T-helper 2 cell treated with Interferon-gamma antibody and Interleukin-4, amounts not matched to agents 5 μg/mL and 100 μg/mL, for 36 hours (primary cell): Measurements from ENCODE around the gene PWWP2B.

ENCODE experiments used
- DNase-seq: peaks from one replicate; pipeline ENCODE4 v3.0.0; 2021; ENCODE audit warnings: low spot score
- H3K27ac Mint-ChIP-seq: one replicate; pipeline ENCODE4 v1.8.0; 2021; ENCODE audit warnings: mild to moderate bottlenecking, mixed read lengths
- H3K27me3 Mint-ChIP-seq: one replicate; pipeline ENCODE4 v1.8.0; 2021; ENCODE audit warnings: low read depth, mixed read lengths
- H3K36me3 Mint-ChIP-seq: one replicate; pipeline ENCODE4 v1.8.0; 2021; ENCODE audit warnings: low read depth, mixed read lengths
- H3K4me1 Mint-ChIP-seq: one replicate; pipeline ENCODE4 v1.8.0; 2021; ENCODE audit warnings: low read depth, mixed read lengths
- H3K4me3 Mint-ChIP-seq: one replicate; pipeline ENCODE4 v1.8.0; 2022; ENCODE audit warnings: mild to moderate bottlenecking, moderate library complexity, mixed read lengths
- H3K9me3 Mint-ChIP-seq: one replicate; pipeline ENCODE4 v1.8.0; 2021; ENCODE audit warnings: mixed read lengths

The PWWP2B gene

GRCh38 chr10:132425029-132425756, 28.2 kb downstream of the PWWP2B start:
- H3K36me3 Mint-ChIP-seq = no peaks in the 10 kb centered on the region
- H3K27me3 Mint-ChIP-seq = no peaks in the 10 kb centered on the region
- no peaks in the 10 kb centered on the region for H3K9me3 Mint-ChIP-seq
- DNase-seq = no peak
- H3K4me1 Mint-ChIP-seq = peaks cover 5% of the 10 kb centered on the region
- H3K27ac Mint-ChIP-seq = no peak overlapping the region
- H3K4me3 Mint-ChIP-seq = no peak overlapping the region

DNA sequence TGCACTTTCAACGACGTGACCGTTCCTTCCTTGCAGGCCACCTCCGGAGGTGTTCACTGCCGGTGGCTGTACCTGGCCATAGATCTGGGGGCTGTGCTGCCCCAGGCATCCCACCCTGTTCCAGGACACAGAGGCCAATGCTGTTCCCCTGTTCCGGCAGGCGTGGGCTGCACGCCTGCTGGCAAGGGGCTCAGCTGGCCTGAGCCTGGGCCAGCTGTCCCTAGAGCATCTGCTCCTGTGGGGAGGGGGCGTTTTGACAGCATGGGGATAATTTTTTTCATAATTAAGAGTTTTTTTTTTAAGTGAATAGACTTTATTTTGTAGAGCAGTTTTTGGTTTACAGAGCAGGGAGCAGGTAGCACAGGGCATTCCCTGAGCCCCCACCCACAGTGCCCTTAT, 28.8 kb downstream of the PWWP2B start:
- no peaks in the 10 kb centered on the region for H3K9me3 Mint-ChIP-seq
- H3K27ac Mint-ChIP-seq = no peak overlapping the region
- peaks cover 5% of the 10 kb centered on the region for H3K4me1 Mint-ChIP-seq
- H3K27me3 Mint-ChIP-seq = no peaks in the 10 kb centered on the region
- no peak for DNase-seq
- no peak overlapping the region for H3K4me3 Mint-ChIP-seq
- no peaks in the 10 kb centered on the region for H3K36me3 Mint-ChIP-seq

GRCh38 chr10:132427006-132427771, 30.2 kb downstream of the PWWP2B start:
- Mint-ChIP-seq H3K9me3 (no peaks in the 10 kb centered on the region), H3K4me1 (peaks cover 5% of the 10 kb centered on the region), H3K4me3 (no peak overlapping the region), H3K27ac (no peak overlapping the region), H3K27me3 (no peaks in the 10 kb centered on the region), H3K36me3 (no peaks in the 10 kb centered on the region)
- DNase-seq = no peak

DNA sequence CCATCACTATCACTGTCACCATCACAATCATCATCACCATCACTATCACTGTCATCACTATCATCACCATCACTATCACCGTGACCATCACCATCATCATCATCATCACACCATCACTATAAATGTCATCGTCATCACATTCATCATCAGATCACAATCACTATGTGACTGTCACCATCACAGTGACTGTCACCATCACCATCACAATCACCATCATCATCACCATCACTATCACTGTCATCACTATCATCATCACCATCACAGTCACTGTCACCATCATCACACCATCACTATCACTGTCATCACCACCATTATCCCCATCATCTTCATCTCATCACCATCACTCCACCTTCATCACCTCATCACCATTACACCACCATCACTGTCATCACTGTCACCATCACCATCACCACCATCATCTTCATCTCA, 31.0 kb downstream of the PWWP2B start:
- no peaks in the 10 kb centered on the region for H3K9me3 Mint-ChIP-seq
- peaks cover 3% of the 10 kb centered on the region for H3K4me1 Mint-ChIP-seq
- no peaks in the 10 kb centered on the region for H3K27me3 Mint-ChIP-seq
- no peak overlapping the region for H3K4me3 Mint-ChIP-seq
- no peaks in the 10 kb centered on the region for H3K36me3 Mint-ChIP-seq
- no peak for DNase-seq
- H3K27ac Mint-ChIP-seq = no peak overlapping the region

DNA sequence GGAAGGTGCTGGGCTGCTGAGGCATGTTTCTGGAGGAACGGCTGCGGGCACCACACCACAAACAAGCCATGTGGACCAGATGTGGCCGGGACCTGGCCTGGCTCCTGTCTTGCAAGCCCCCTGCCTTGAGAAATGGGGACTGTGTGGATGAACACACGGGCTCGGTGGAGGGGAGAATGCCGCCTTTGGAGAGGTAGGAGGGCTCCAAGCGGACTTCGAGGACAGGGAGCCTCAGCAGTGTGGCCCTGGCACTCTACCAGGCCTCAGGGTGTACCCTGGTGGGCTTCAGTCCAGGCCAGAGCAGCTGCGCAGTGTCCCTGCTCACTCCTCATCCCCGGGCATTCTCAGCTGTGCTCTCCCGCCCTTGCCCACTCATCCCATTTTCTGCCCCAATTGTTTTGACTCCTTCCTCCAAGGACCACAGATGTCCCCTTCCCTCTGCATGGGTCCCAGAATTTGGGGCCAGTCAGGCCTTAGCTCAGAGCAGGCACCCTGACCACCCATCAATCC, 31.5 kb downstream of the PWWP2B start:
- H3K4me1 Mint-ChIP-seq = no peaks in the 10 kb centered on the region
- H3K4me3 Mint-ChIP-seq = no peak overlapping the region
- no peak for DNase-seq
- H3K9me3 Mint-ChIP-seq = no peaks in the 10 kb centered on the region
- H3K36me3 Mint-ChIP-seq = no peaks in the 10 kb centered on the region
- H3K27me3 Mint-ChIP-seq = no peaks in the 10 kb centered on the region
- H3K27ac Mint-ChIP-seq = no peak overlapping the region

DNA sequence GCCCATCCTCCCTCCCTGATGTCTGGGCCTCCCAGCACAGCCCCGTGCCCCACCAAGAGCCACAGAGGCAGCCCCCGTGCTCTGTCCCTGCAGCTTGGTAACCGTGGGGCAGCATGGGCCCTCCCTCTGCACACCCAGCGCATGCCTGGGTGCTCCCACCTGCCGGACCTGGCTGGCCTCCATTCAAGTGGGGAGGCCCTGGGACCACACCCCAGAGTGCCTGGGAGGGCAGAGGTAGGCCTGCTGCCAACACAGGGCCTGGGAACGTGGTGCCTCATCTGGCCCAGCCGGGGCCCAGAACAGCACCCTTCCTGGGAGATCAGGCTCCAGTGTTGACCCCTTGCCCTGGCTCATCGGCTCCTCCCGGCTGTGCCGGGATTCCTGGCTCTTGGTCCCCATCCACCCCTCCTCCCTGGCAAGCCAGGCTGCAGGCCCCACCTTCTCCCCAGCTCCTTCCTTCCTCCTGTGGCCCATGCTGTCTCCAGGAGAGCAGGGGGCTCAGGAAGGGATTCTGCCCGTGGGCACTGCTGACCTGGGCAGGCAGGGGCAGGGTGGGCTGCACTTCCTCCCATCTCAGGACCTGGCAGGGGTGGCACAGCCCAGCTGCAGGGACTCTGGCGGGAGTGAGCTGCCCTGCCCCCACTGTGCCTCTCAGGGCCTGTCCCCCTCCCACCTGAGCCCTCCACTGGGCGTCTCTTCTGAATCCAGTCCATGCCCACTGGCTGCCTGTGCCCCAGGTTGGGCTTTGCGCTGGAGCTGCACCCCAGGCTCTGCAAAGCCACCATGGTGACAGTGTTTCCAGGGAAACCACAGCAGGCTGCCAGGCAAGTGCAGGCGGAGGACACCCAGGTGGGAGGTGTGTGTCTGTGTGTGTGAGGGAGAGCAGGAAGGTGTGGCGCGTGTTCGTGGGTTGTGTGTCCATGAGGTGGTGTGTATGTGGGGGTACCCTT, 32.6 kb downstream of the PWWP2B start:
- no peaks in the 10 kb centered on the region for H3K9me3 Mint-ChIP-seq
- H3K27ac Mint-ChIP-seq = no peak overlapping the region
- H3K4me1 Mint-ChIP-seq = peaks cover 2% of the 10 kb centered on the region

GRCh38 chr10:132430231-132430743, 33.3 kb downstream of the PWWP2B start:
- no peak for DNase-seq
- Mint-ChIP-seq H3K9me3 (no peaks in the 10 kb centered on the region), H3K27ac (no peak overlapping the region), H3K36me3 (no peaks in the 10 kb centered on the region), H3K4me1 (peaks cover 2% of the 10 kb centered on the region), H3K27me3 (no peaks in the 10 kb centered on the region), H3K4me3 (no peak overlapping the region)

More for the DNA sequence above, 32.6 kb downstream of the PWWP2B start:
- Mint-ChIP-seq H3K27me3 (no peaks in the 10 kb centered on the region), H3K4me3 (no peak overlapping the region), H3K36me3 (no peaks in the 10 kb centered on the region)
- no peak for DNase-seq

DNA sequence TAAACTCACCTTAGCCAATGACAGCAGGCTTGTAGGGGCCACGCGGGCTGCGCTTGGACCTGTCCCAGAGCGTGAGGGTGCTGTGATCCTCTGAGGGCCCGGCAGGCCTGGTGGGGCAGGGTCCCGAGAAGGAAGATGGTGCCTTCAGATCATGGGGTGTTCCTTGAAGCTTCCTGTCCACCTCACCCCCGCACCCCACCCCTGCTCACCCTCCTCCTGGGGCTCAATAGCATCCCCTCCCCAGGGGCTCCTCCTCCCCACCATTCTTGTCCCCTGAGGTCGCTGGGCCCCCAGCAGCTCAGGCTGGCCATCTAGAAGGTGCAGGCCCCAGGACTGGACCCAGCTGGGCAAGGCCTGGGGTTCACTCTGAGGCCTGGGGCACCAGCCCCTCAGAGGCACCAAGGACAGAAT, 33.9 kb downstream of the PWWP2B start:
- Mint-ChIP-seq H3K27ac (no peak overlapping the region), H3K9me3 (no peaks in the 10 kb centered on the region), H3K27me3 (no peaks in the 10 kb centered on the region), H3K36me3 (no peaks in the 10 kb centered on the region), H3K4me1 (peaks cover 2% of the 10 kb centered on the region), H3K4me3 (no peak overlapping the region)
- no peak for DNase-seq

DNA sequence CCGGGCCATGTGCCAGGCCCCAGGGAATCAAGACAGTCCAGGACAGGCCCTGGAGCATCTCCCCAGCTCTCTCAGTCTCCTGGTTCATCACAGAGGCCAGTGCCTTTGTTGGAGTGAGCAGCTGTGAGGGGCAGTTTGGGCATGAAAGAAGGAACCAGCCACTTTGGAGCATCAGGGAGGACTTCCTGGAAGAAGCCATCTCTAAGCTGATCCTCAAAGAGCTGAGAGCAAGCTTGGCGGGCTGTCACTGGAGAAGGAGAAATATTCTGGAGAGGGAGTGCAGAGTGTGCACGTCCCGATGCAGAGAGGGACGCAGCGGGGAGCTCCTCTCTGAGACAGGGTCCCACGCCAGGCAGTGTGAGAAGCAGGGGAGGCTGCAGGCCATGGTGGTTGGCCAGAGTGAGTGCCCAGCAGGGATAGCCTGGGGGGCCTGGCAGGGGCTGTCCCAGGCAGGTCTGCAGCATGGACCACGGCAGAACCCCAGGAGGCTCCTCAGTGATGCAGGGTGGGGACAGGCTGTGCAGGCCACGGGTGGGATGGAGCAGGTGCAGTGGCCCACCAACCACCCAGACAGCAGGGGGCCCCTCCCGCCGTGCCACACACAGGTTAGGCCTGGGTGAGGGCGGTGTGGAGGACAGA, 34.7 kb downstream of the PWWP2B start:
- Mint-ChIP-seq H3K4me3 (no peak overlapping the region), H3K9me3 (no peaks in the 10 kb centered on the region), H3K27ac (no peak overlapping the region)

DNA sequence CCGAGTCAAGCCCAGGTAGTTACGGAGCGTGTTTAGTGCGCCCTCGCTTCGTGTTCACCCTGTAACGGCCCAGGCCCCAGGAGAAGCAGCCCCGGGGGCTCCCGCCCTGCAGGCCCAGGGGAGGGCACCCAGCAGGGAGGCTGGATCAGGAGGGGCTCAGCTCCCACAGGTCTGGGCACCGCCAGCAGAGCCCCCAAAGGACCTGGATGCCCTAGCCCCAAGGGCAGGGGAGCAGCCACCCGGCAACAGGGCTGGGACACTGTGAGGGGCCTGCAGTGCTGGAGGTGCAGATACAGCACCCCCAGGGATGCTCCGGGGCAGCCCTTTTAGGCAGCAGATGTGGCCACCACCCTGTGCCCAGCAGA, 35.2 kb downstream of the PWWP2B start:
- Mint-ChIP-seq H3K36me3 (no peaks in the 10 kb centered on the region), H3K4me1 (peaks cover 2% of the 10 kb centered on the region)

More for the DNA sequence above, 34.7 kb downstream of the PWWP2B start:
- Mint-ChIP-seq H3K36me3 (no peaks in the 10 kb centered on the region), H3K27me3 (no peaks in the 10 kb centered on the region), H3K4me1 (peaks cover 2% of the 10 kb centered on the region)
- no peak for DNase-seq

DNA sequence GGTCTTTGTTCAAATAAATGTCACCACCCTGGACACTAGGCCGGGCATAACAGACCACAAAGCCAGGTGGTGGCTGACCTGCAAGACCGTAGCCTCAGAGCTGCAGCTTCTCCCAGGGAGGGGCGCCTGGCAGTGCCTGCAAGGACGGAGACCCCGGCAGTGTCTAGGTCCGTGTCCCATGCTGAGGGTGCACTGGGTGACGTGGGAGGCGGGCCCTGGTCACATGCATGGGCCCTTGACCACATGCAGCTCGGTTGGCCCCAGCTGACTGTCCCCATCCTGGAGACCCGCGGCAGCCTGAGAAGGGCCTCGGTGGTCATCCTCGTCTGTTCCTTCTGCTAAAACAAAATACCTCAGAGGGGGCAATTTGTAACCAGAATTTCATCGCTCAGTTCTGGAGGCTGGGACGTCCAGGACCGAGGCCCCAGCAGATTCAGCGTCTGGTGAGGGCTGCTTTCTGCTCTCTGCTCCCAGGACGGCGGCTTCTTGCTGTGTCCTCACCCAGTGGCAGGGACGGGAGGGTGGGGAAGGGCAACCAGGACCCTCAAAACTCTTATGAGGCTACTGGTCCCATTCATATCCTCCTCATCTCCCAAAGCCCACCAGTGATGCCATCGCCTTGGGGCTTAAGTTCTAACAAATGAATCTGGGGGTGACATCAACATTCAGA, 36.8 kb downstream of the PWWP2B start:
- Mint-ChIP-seq H3K27me3 (no peaks in the 10 kb centered on the region), H3K4me1 (peaks cover 2% of the 10 kb centered on the region)

More for the DNA sequence above, 35.2 kb downstream of the PWWP2B start:
- no peak overlapping the region for H3K27ac Mint-ChIP-seq
- H3K27me3 Mint-ChIP-seq = no peaks in the 10 kb centered on the region
- no peaks in the 10 kb centered on the region for H3K9me3 Mint-ChIP-seq
- no peak for DNase-seq
- H3K4me3 Mint-ChIP-seq = no peak overlapping the region

DNA sequence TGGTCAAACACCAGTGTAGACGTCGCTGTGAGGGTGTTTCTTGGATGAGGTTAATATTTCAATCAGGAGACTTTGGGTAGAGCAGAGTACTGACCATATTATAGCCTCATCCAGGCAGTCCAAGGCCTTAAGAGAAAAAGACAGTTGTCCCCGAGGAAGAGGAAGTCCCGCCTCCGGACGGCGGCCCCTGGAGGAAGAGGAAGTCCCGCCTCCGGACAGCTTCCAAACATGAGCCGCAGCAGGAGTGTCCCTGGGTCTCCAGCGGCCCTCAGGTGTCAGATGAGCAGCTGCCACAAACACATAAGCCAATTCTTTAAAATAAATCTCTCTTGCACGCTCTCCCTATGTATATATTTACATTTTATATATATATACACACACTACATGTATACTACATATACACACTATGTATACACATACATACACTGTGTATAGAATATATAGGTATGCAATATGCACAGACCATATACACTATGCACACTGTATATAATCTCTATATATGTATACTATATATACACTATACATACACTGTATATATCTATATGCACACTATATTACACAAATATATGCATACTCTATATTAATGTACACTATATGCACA, 37.5 kb downstream of the PWWP2B start:
- H3K4me3 Mint-ChIP-seq = peak overlapping the region; percentile 42
- no peak overlapping the region for H3K27ac Mint-ChIP-seq
- no peaks in the 10 kb centered on the region for H3K36me3 Mint-ChIP-seq
- H3K27me3 Mint-ChIP-seq = no peaks in the 10 kb centered on the region
- H3K4me1 Mint-ChIP-seq = peaks cover 2% of the 10 kb centered on the region
- peak; percentile 47 for DNase-seq
- no peaks in the 10 kb centered on the region for H3K9me3 Mint-ChIP-seq

More for the DNA sequence above, 36.8 kb downstream of the PWWP2B start:
- no peak overlapping the region for H3K4me3 Mint-ChIP-seq
- H3K36me3 Mint-ChIP-seq = no peaks in the 10 kb centered on the region
- DNase-seq = no peak
- no peaks in the 10 kb centered on the region for H3K9me3 Mint-ChIP-seq
- H3K27ac Mint-ChIP-seq = no peak overlapping the region
